CD4-positive, alpha-beta T cell treated with Interleukin-4 for 4 hours (primary cell): ENCODE data around the gene CYP24A1.
"Not testable (repeated sequence)": the region's sequence is repeated elsewhere in the genome, so short reads cannot be mapped to it uniquely, and the experiment has no call there.

ENCODE experiments used
- DNase-seq: peaks from one replicate; pipeline ENCODE4 v3.0.0-alpha.2; 2020

Gene CYP24A1

GRCh38 chr20:54132612-54133433, 41.0 kb downstream of the CYP24A1 start:
- no peak for DNase-seq

- DNase-seq, result no peak
Measured at GRCh38 chr20:54131675-54132611, 41.8 kb downstream of the CYP24A1 start.

GRCh38 chr20:54131125-54131524, 42.7 kb downstream of the CYP24A1 start:
- not testable (repeated sequence) for DNase-seq

GRCh38 chr20:54129350-54129749, 44.4 kb downstream of the CYP24A1 start:
- DNase-seq, result no peak

- DNase-seq, result no peak
Measured at GRCh38 chr20:54127855-54128574, 45.8 kb downstream of the CYP24A1 start.

GRCh38 chr20:54126806-54127655, 46.8 kb downstream of the CYP24A1 start:
- no peak for DNase-seq

- not testable (repeated sequence) for DNase-seq
Measured at GRCh38 chr20:54126328-54126727, 47.5 kb downstream of the CYP24A1 start.

- no peak for DNase-seq
Measured at GRCh38 chr20:54123587-54124180, 50.1 kb downstream of the CYP24A1 start.

GRCh38 chr20:54122681-54123586, 50.9 kb downstream of the CYP24A1 start:
- DNase-seq, result no peak

GRCh38 chr20:54122189-54122588, 51.6 kb downstream of the CYP24A1 start:
- no peak for DNase-seq

- no peak for DNase-seq
Measured at GRCh38 chr20:54119744-54120143, 54.0 kb downstream of the CYP24A1 start.

GRCh38 chr20:54118220-54119001, 55.4 kb downstream of the CYP24A1 start:
- DNase-seq, result no peak

- no peak for DNase-seq
Measured at GRCh38 chr20:54116550-54117235, 57.1 kb downstream of the CYP24A1 start.

- no peak for DNase-seq
Measured at GRCh38 chr20:54115172-54115854, 58.5 kb downstream of the CYP24A1 start.

- DNase-seq, result no peak
Measured at GRCh38 chr20:54114109-54114508, 59.7 kb downstream of the CYP24A1 start.

- DNase-seq, result no peak
Measured at GRCh38 chr20:54113566-54113965, 60.2 kb downstream of the CYP24A1 start.

- DNase-seq, result no peak
Measured at GRCh38 chr20:54112221-54112884, 61.4 kb downstream of the CYP24A1 start.

GRCh38 chr20:54111460-54111859, 62.3 kb downstream of the CYP24A1 start:
- no peak for DNase-seq
